ENCODE data around the gene GBGT1. TPM values are rescaled to one million over a fixed set of nuclear protein-coding genes. Genes with fewer than 3 reads are reported as not detected.

The GBGT1 gene
- total and polyA plus RNA-seq, 2 experiments from 2014 or later: 4.0 to 10.1 TPM

GRCh38 chr9:133137451-133138231 lies 26.1 kb downstream of the GBGT1 start:
- WGBS (ENCODE audit: low lambda C conversion rate, missing lambda C conversion rate): 93% methylated on average over 16 of the region's 16 CpGs
- Histone ChIP-seq H3K9me2 (replicated peaks; ENCODE audit: insufficient read depth) (no peaks in the 10 kb centered on the region), H3K27ac (no peak overlapping the region), H3K4me2 (no peak overlapping the region), H4K20me1 (ENCODE audit: insufficient read depth, poor library complexity, severe bottlenecking) (peaks cover 31% of the 10 kb centered on the region), H3K36me3 (replicated peaks; ENCODE audit: insufficient read depth, low read depth) (no peaks in the 10 kb centered on the region), H3K9me3 (ENCODE audit: low read depth) (no peaks in the 10 kb centered on the region), H3K79me2 (peaks cover 85% of the 10 kb centered on the region), H3K4me1 (ENCODE audit: insufficient read depth) (peaks cover 51% of the 10 kb centered on the region), H3K4me3 (no peak overlapping the region), H2AFZ (no peak overlapping the region), H3K27me3 (no peaks in the 10 kb centered on the region)
- DNase-seq (ENCODE audit: low spot score): no peak
- TF ChIP-seq EZH2 (IDR thresholded peaks at IDR 0.05; ENCODE audit: borderline replicate concordance) (no peak), EZH2phosphoT487 (IDR thresholded peaks at IDR 0.05; ENCODE audit: low read depth, severe bottlenecking, unreplicated experiment) (no peak), CTCF (IDR thresholded peaks at IDR 0.05; ENCODE audit: poor library complexity) (no peak)

- no peaks in the 10 kb centered on the region for H3K36me3 ChIP-seq (replicated peaks; ENCODE audit: insufficient read depth, low read depth)
- H2AFZ ChIP-seq: no peak overlapping the region
- no peaks in the 10 kb centered on the region for H3K9me2 ChIP-seq (replicated peaks; ENCODE audit: insufficient read depth)
- peaks cover 38% of the 10 kb centered on the region for H3K4me1 ChIP-seq (ENCODE audit: insufficient read depth)
- H4K20me1 ChIP-seq (ENCODE audit: insufficient read depth, poor library complexity, severe bottlenecking): peaks cover 23% of the 10 kb centered on the region
- TF ChIP-seq EZH2phosphoT487 (IDR thresholded peaks at IDR 0.05; ENCODE audit: low read depth, severe bottlenecking, unreplicated experiment) (no peak), EZH2 (IDR thresholded peaks at IDR 0.05; ENCODE audit: borderline replicate concordance) (no peak), CTCF (IDR thresholded peaks at IDR 0.05; ENCODE audit: poor library complexity) (no peak)
- no peak overlapping the region for H3K4me2 ChIP-seq
- no peaks in the 10 kb centered on the region for H3K9me3 ChIP-seq (ENCODE audit: low read depth)
- WGBS (ENCODE audit: low lambda C conversion rate, missing lambda C conversion rate): 59% methylated on average over 8 of the region's 8 CpGs
- no peak overlapping the region for H3K4me3 ChIP-seq
- peak overlapping the region; percentile 95 for H3K27ac ChIP-seq
- no peak for DNase-seq (ENCODE audit: low spot score)
- peaks cover 78% of the 10 kb centered on the region for H3K79me2 ChIP-seq
- H3K27me3 ChIP-seq: no peaks in the 10 kb centered on the region
Measured at GRCh38 chr9:133135146-133135745, 28.5 kb downstream of the GBGT1 start.

GRCh38 chr9:133134388-133135145 lies 29.1 kb downstream of the GBGT1 start:
- 93% methylated on average over 11 of the region's 11 CpGs for WGBS (ENCODE audit: low lambda C conversion rate, missing lambda C conversion rate)
- Histone ChIP-seq H3K27me3 (no peaks in the 10 kb centered on the region), H3K27ac (peak overlapping the region; percentile 95), H4K20me1 (ENCODE audit: insufficient read depth, poor library complexity, severe bottlenecking) (peaks cover 23% of the 10 kb centered on the region), H2AFZ (no peak overlapping the region), H3K4me1 (ENCODE audit: insufficient read depth) (peaks cover 32% of the 10 kb centered on the region), H3K9me2 (replicated peaks; ENCODE audit: insufficient read depth) (no peaks in the 10 kb centered on the region), H3K4me2 (peak overlapping the region; percentile 43), H3K9me3 (ENCODE audit: low read depth) (no peaks in the 10 kb centered on the region), H3K4me3 (no peak overlapping the region), H3K36me3 (replicated peaks; ENCODE audit: insufficient read depth, low read depth) (no peaks in the 10 kb centered on the region), H3K79me2 (peaks cover 74% of the 10 kb centered on the region)
- no peak for DNase-seq (ENCODE audit: low spot score)
- TF ChIP-seq EZH2phosphoT487 (IDR thresholded peaks at IDR 0.05; ENCODE audit: low read depth, severe bottlenecking, unreplicated experiment): no peak
- no peak for TF ChIP-seq EZH2 (IDR thresholded peaks at IDR 0.05; ENCODE audit: borderline replicate concordance)
- TF ChIP-seq CTCF (IDR thresholded peaks at IDR 0.05; ENCODE audit: poor library complexity): no peak

All from hepatocyte (in vitro differentiated cells).